ENCODE results near the gene RABL3.

RABL3 gene

GRCh38 chr3:120743556-120744195, 1.4 kb upstream of the RABL3 start:
- Histone ChIP-seq H3F3A (ENCODE audit: low read depth) (no peaks in the 10 kb centered on the region), H3K36me3 (ENCODE audit: insufficient read depth, low read length) (no peaks in the 10 kb centered on the region), H3K4me3 (ENCODE audit: low read length, poor library complexity, severe bottlenecking) (peak overlapping the region; percentile 88), H3K9me3 (ENCODE audit: insufficient read depth, low read depth, low read length) (no peaks in the 10 kb centered on the region), H4K20me1 (ENCODE audit: insufficient read depth, low read length, poor library complexity, severe bottlenecking) (peaks cover 6% of the 10 kb centered on the region), H3K79me2 (ENCODE audit: insufficient read depth, low read length) (peaks cover 44% of the 10 kb centered on the region), H2AFZ (ENCODE audit: low read length) (no peak overlapping the region), H3K9ac (ENCODE audit: low read depth, low read length, poor library complexity, severe bottlenecking) (peak overlapping the region; percentile 81), H3K4me1 (ENCODE audit: insufficient read depth, low read length, poor library complexity, severe bottlenecking) (peaks cover 22% of the 10 kb centered on the region), H3K9me2 (replicated peaks; ENCODE audit: low read depth, low read length) (no peaks in the 10 kb centered on the region), H3K27me3 (ENCODE audit: insufficient read depth, low read length, poor library complexity, severe bottlenecking) (no peaks in the 10 kb centered on the region), H3K4me2 (ENCODE audit: low read depth, low read length, poor library complexity, severe bottlenecking) (peak overlapping the region; percentile 88)
- no peak for TF ChIP-seq CTCF (conservative IDR thresholded peaks at IDR 0.05; ENCODE audit: low read length)
- TF ChIP-seq EZH2phosphoT487 (IDR thresholded peaks at IDR 0.05; ENCODE audit: borderline replicate concordance), result no peak

- Histone ChIP-seq H3K4me1 (ENCODE audit: insufficient read depth, low read length, poor library complexity, severe bottlenecking) (peaks cover 22% of the 10 kb centered on the region), H3K9ac (ENCODE audit: low read depth, low read length, poor library complexity, severe bottlenecking) (peak overlapping the region; percentile 81), H3K79me2 (ENCODE audit: insufficient read depth, low read length) (peaks cover 44% of the 10 kb centered on the region), H3K9me3 (ENCODE audit: insufficient read depth, low read depth, low read length) (no peaks in the 10 kb centered on the region), H3K4me3 (ENCODE audit: low read length, poor library complexity, severe bottlenecking) (peak overlapping the region; percentile 88), H4K20me1 (ENCODE audit: insufficient read depth, low read length, poor library complexity, severe bottlenecking) (peaks cover 6% of the 10 kb centered on the region), H3K4me2 (ENCODE audit: low read depth, low read length, poor library complexity, severe bottlenecking) (peak overlapping the region; percentile 88), H3K9me2 (replicated peaks; ENCODE audit: low read depth, low read length) (no peaks in the 10 kb centered on the region), H3F3A (ENCODE audit: low read depth) (no peaks in the 10 kb centered on the region), H3K36me3 (ENCODE audit: insufficient read depth, low read length) (no peaks in the 10 kb centered on the region), H2AFZ (ENCODE audit: low read length) (peak overlapping the region; percentile 62; the same call in 1 of the 2 replicates), H3K27me3 (ENCODE audit: insufficient read depth, low read length, poor library complexity, severe bottlenecking) (no peaks in the 10 kb centered on the region)
- TF ChIP-seq CTCF (conservative IDR thresholded peaks at IDR 0.05; ENCODE audit: low read length) (no peak), EZH2phosphoT487 (IDR thresholded peaks at IDR 0.05; ENCODE audit: borderline replicate concordance) (no peak)
Measured at GRCh38 chr3:120742849-120743365, 591 bp upstream of the RABL3 start.

GRCh38 chr3:120741837-120742197, 499 bp downstream of the RABL3 start:
- Histone ChIP-seq H3K4me1 (ENCODE audit: insufficient read depth, low read length, poor library complexity, severe bottlenecking) (peaks cover 22% of the 10 kb centered on the region), H3K79me2 (ENCODE audit: insufficient read depth, low read length) (peaks cover 43% of the 10 kb centered on the region), H3K4me3 (ENCODE audit: low read length, poor library complexity, severe bottlenecking) (peak overlapping the region; percentile 88), H3F3A (ENCODE audit: low read depth) (no peaks in the 10 kb centered on the region), H4K20me1 (ENCODE audit: insufficient read depth, low read length, poor library complexity, severe bottlenecking) (peaks cover 6% of the 10 kb centered on the region), H3K9me3 (ENCODE audit: insufficient read depth, low read depth, low read length) (no peaks in the 10 kb centered on the region; the same call in 1 of the 2 replicates), H3K36me3 (ENCODE audit: insufficient read depth, low read length) (no peaks in the 10 kb centered on the region), H2AFZ (ENCODE audit: low read length) (peak overlapping the region; percentile 92), H3K27me3 (ENCODE audit: insufficient read depth, low read length, poor library complexity, severe bottlenecking) (no peaks in the 10 kb centered on the region), H3K9ac (ENCODE audit: low read depth, low read length, poor library complexity, severe bottlenecking) (peak overlapping the region; percentile 66), H3K9me2 (replicated peaks; ENCODE audit: low read depth, low read length) (no peaks in the 10 kb centered on the region), H3K4me2 (ENCODE audit: low read depth, low read length, poor library complexity, severe bottlenecking) (peak overlapping the region; percentile 71)
- TF ChIP-seq CTCF (conservative IDR thresholded peaks at IDR 0.05; ENCODE audit: low read length) (no peak), EZH2phosphoT487 (IDR thresholded peaks at IDR 0.05; ENCODE audit: borderline replicate concordance) (no peak)
